Activated B cell treated with CpG ODN at 0.5 μM for 24 hours (primary cell): Measurements from ENCODE around the gene ITGB2. TPM values are rescaled to one million over a fixed set of nuclear protein-coding genes. Genes with fewer than 3 reads are reported as not detected.

ENCODE experiments used
- ATAC-seq: fragments of 200-7000 bp; cut with Tn5 transposase; one replicate; pipeline ENCODE4 v1.10.0; 2021; ENCODE audit warnings: low read depth, mild to moderate bottlenecking, moderate library complexity
- CTCF ChIA-PET: fragments of 350-600 bp; sonication (Branson Sonifier 250); formaldehyde crosslinking; loops from one replicate; lab custom pipeline; 2021; ENCODE audit warnings: antibody characterized with exemption; lab: Charles Lee
- POLR2A ChIA-PET: fragments of 350-600 bp; sonication (Branson Sonifier 250); formaldehyde crosslinking; loops from one replicate; lab custom pipeline; 2021; ENCODE audit warnings: antibody characterized with exemption; lab: Charles Lee
- DNase-seq: peaks from one replicate; pipeline ENCODE4 v3.0.0; 2022
- H3K27ac Mint-ChIP-seq: one replicate; pipeline ENCODE4 v1.8.0; 2020; ENCODE audit warnings: mixed read lengths
- H3K27me3 Mint-ChIP-seq: one replicate; pipeline ENCODE4 v1.8.0; 2021; ENCODE audit warnings: mixed read lengths
- H3K36me3 Mint-ChIP-seq: one replicate; pipeline ENCODE4 v1.8.0; 2021; ENCODE audit warnings: low read depth, mixed read lengths
- H3K4me1 Mint-ChIP-seq: one replicate; pipeline ENCODE4 v1.8.0; 2021; ENCODE audit warnings: mixed read lengths
- H3K4me3 Mint-ChIP-seq: one replicate; pipeline ENCODE4 v1.8.0; 2020; ENCODE audit warnings: mild to moderate bottlenecking, mixed read lengths
- H3K9me3 Mint-ChIP-seq: one replicate; pipeline ENCODE4 v1.8.0; 2020; ENCODE audit warnings: mixed read lengths
- CTCF ChIP-seq: fragments of 200-600 bp; IDR thresholded peaks from one replicate; pipeline ENCODE4 v1.8.0; 2022; ENCODE audit warnings: antibody characterized with exemption, mild to moderate bottlenecking
- intact Hi-C: fragments of 100-400 bp; cut with micrococcal nuclease; formaldehyde crosslinking; loops from one replicate; pipeline ENCODE4 v1.15.1; 2024
- total RNA-seq: library from RNA; stranded (reverse); gene quantifications from 2 replicates; pipeline ENCODE4 v1.2.3, GENCODE V29; 2022

Gene ITGB2
- total RNA-seq, 1 donor from 2014 or later = 124 TPM

GRCh38 chr21:44855572-44855971 is 65.1 kb downstream of the ITGB2 start:
- ChIA-PET POLR2A (interaction anchor here (0.8 kb wide), 1 partner anchor 10 kb away, joined by 3 read pairs; no protein-coding TSS in a partner anchor), CTCF (no interaction called here)
- Mint-ChIP-seq H3K4me1 (peaks cover 8% of the 10 kb centered on the region), H3K27me3 (no peaks in the 10 kb centered on the region), H3K27ac (no peak overlapping the region), H3K4me3 (no peak overlapping the region), H3K36me3 (peaks cover 90% of the 10 kb centered on the region), H3K9me3 (no peaks in the 10 kb centered on the region)
- intact Hi-C loops = no loop called here
- DNase-seq = no peak
- TF ChIP-seq CTCF = no peak
- no peak for ATAC-seq

- ChIA-PET CTCF (no interaction called here), POLR2A (interaction anchor here (0.8 kb wide), 1 partner anchor 10 kb away, joined by 3 read pairs; no protein-coding TSS in a partner anchor)
- no peak for ATAC-seq
- TF ChIP-seq CTCF = no peak
- no peak overlapping the region for H3K4me3 Mint-ChIP-seq
- H3K27me3 Mint-ChIP-seq = no peaks in the 10 kb centered on the region
- intact Hi-C loops = no loop called here
- no peak overlapping the region for H3K27ac Mint-ChIP-seq
- no peak for DNase-seq
- H3K4me1 Mint-ChIP-seq = peaks cover 6% of the 10 kb centered on the region
- no peaks in the 10 kb centered on the region for H3K9me3 Mint-ChIP-seq
- H3K36me3 Mint-ChIP-seq = peaks cover 90% of the 10 kb centered on the region
Measured at GRCh38 chr21:44854664-44855446, 65.8 kb downstream of the ITGB2 start.

- Mint-ChIP-seq H3K4me3 (no peak overlapping the region), H3K9me3 (no peaks in the 10 kb centered on the region), H3K27me3 (no peaks in the 10 kb centered on the region), H3K4me1 (peaks cover 6% of the 10 kb centered on the region), H3K27ac (no peak overlapping the region), H3K36me3 (peaks cover 92% of the 10 kb centered on the region)
- no peak for DNase-seq
- ATAC-seq = no peak
- POLR2A ChIA-PET = no interaction called here
- intact Hi-C loops = no loop called here
- CTCF ChIA-PET = no interaction called here
- TF ChIP-seq CTCF = no peak
Measured at GRCh38 chr21:44854391-44854663, 66.4 kb downstream of the ITGB2 start.

GRCh38 chr21:44853601-44854390 is 66.9 kb downstream of the ITGB2 start:
- TF ChIP-seq CTCF = no peak
- CTCF ChIA-PET = no interaction called here
- DNase-seq = no peak
- H3K36me3 Mint-ChIP-seq = peaks cover 90% of the 10 kb centered on the region
- H3K27me3 Mint-ChIP-seq = no peaks in the 10 kb centered on the region
- peaks cover 6% of the 10 kb centered on the region for H3K4me1 Mint-ChIP-seq
- H3K9me3 Mint-ChIP-seq = no peaks in the 10 kb centered on the region
- no peak overlapping the region for H3K4me3 Mint-ChIP-seq
- no peak for ATAC-seq
- POLR2A ChIA-PET = no interaction called here
- H3K27ac Mint-ChIP-seq = no peak overlapping the region
- intact Hi-C loops = no loop called here

GRCh38 chr21:44850905-44851657 is 69.6 kb downstream of the ITGB2 start:
- CTCF ChIA-PET = no interaction called here
- TF ChIP-seq CTCF = no peak
- Mint-ChIP-seq H3K27me3 (no peaks in the 10 kb centered on the region), H3K4me1 (peaks cover 16% of the 10 kb centered on the region), H3K9me3 (no peaks in the 10 kb centered on the region), H3K36me3 (peaks cover 73% of the 10 kb centered on the region), H3K4me3 (no peak overlapping the region), H3K27ac (no peak overlapping the region)
- POLR2A ChIA-PET = no interaction called here
- DNase-seq (no peak), ATAC-seq (no peak)
- intact Hi-C loops = no loop called here
